H9 (cell line): ENCODE measurements around the gene SORBS1. TPM values are rescaled to one million over a fixed set of nuclear protein-coding genes. Genes with fewer than 3 reads are reported as not detected.

ENCODE experiments used
- DNase-seq: peaks from one replicate; pipeline ENCODE4 v3.0.0-alpha.2; 2017
- H2AFZ ChIP-seq: one replicate; pipeline ENCODE4 v1.6.1; 2013; ENCODE audit warnings: mild to moderate bottlenecking, low read length, control low read depth, moderate library complexity
- H2AK5ac ChIP-seq: 2 replicates; pipeline ENCODE4 v1.6.1; 2013; ENCODE audit warnings: low read length, control low read depth, mixed read lengths; ENCODE audit not compliant: insufficient read length
- H2BK120ac ChIP-seq: one replicate; pipeline ENCODE4 v1.6.1; 2013; ENCODE audit warnings: low read depth, mild to moderate bottlenecking, low read length, control low read depth, inconsistent platforms; ENCODE audit not compliant: poor library complexity, severe bottlenecking
- H2BK12ac ChIP-seq: 2 replicates; pipeline ENCODE4 v1.6.1; 2013; ENCODE audit warnings: low read length, control low read depth, mixed read lengths, low read depth; ENCODE audit not compliant: insufficient read length
- H2BK15ac ChIP-seq: 2 replicates; pipeline ENCODE4 v1.6.1; 2013; ENCODE audit warnings: low read depth, low read length, control low read depth
- H2BK20ac ChIP-seq: one replicate; pipeline ENCODE4 v1.6.1; 2013; ENCODE audit warnings: low read depth, mild to moderate bottlenecking, low read length, control low read depth, inconsistent platforms; ENCODE audit not compliant: poor library complexity, severe bottlenecking
- H2BK5ac ChIP-seq: 2 replicates; pipeline ENCODE4 v1.6.1; 2013; ENCODE audit warnings: low read length, control low read depth, mixed read lengths; ENCODE audit not compliant: insufficient read length
- H3K14ac ChIP-seq: 2 replicates; pipeline ENCODE4 v1.6.1; 2013; ENCODE audit warnings: low read length, control low read depth; ENCODE audit not compliant: insufficient read depth
- H3K18ac ChIP-seq: 2 replicates; pipeline ENCODE4 v1.6.1; 2013; ENCODE audit warnings: low read depth, mild to moderate bottlenecking, mixed read lengths, low read length, control low read depth; ENCODE audit not compliant: insufficient read length
- H3K23ac ChIP-seq: 2 replicates; pipeline ENCODE4 v1.6.1; 2013; ENCODE audit warnings: low read length, control low read depth, mixed read lengths, low read depth; ENCODE audit not compliant: insufficient read length
- H3K23me2 ChIP-seq: 2 replicates; pipeline ENCODE4 v1.6.1; 2013; ENCODE audit warnings: low read depth, mild to moderate bottlenecking, mixed read lengths, low read length, control low read depth; ENCODE audit not compliant: insufficient read length, poor library complexity, severe bottlenecking
- H3K27ac ChIP-seq: 2 replicates; pipeline ENCODE4 v1.5.1; 2013; ENCODE audit warnings: low read length, control low read depth, mixed read lengths, low read depth; ENCODE audit not compliant: insufficient read length
- H3K27me3 ChIP-seq: 2 replicates; pipeline ENCODE4 v1.6.1; 2013; ENCODE audit warnings: low read length, control low read depth, inconsistent platforms; ENCODE audit not compliant: insufficient read depth
- H3K4ac ChIP-seq: 2 replicates; pipeline ENCODE4 v1.6.1; 2013; ENCODE audit warnings: low read depth, mild to moderate bottlenecking, control low read depth, inconsistent platforms, low read length, moderate library complexity
- H3K4me1 ChIP-seq: 2 replicates; pipeline ENCODE4 v1.6.1; 2013; ENCODE audit warnings: low read length, control low read depth, inconsistent platforms; ENCODE audit not compliant: insufficient read depth
- H3K4me2 ChIP-seq: 2 replicates; pipeline ENCODE4 v1.6.1; 2013; ENCODE audit warnings: low read length, control low read depth, mixed read lengths; ENCODE audit not compliant: insufficient read length, insufficient read depth
- H3K56ac ChIP-seq: 2 replicates; pipeline ENCODE4 v1.6.1; 2013; ENCODE audit warnings: low read depth, mild to moderate bottlenecking, mixed read lengths, low read length, control low read depth; ENCODE audit not compliant: insufficient read length
- H3K79me1 ChIP-seq: 2 replicates; pipeline ENCODE4 v1.6.1; 2013; ENCODE audit warnings: low read depth, mild to moderate bottlenecking, moderate library complexity, low read length, control low read depth, inconsistent platforms; ENCODE audit not compliant: insufficient read depth, poor library complexity, severe bottlenecking
- H3K79me2 ChIP-seq: 2 replicates; pipeline ENCODE4 v1.6.1; 2013; ENCODE audit warnings: low read length, control low read depth, inconsistent platforms; ENCODE audit not compliant: insufficient read depth
- H3K9ac ChIP-seq: 2 replicates; pipeline ENCODE4 v1.6.1; 2013; ENCODE audit warnings: low read length, control low read depth, mixed read lengths; ENCODE audit not compliant: insufficient read length; ENCODE audit errors: extremely low read depth
- H3K9me3 ChIP-seq: one replicate; pipeline ENCODE4 v1.6.1; 2013; ENCODE audit warnings: low read depth, low read length, inconsistent platforms; ENCODE audit not compliant: control insufficient read depth
- H3T11ph ChIP-seq: one replicate; pipeline ENCODE4 v1.6.1; 2013; ENCODE audit warnings: mild to moderate bottlenecking, low read length, control low read depth, inconsistent platforms
- H4K20me1 ChIP-seq: one replicate; pipeline ENCODE4 v1.6.1; 2013; ENCODE audit not compliant: control insufficient read depth, insufficient read length, insufficient read depth
- H4K5ac ChIP-seq: 2 replicates; pipeline ENCODE4 v1.6.1; 2013; ENCODE audit warnings: low read depth, mild to moderate bottlenecking, mixed read lengths, low read length, control low read depth; ENCODE audit not compliant: insufficient read length
- H4K8ac ChIP-seq: replicated peaks from 2 replicates; pipeline ENCODE4 v1.6.1; 2013; ENCODE audit warnings: low read length, control low read depth, mixed read lengths, low read depth; ENCODE audit not compliant: insufficient read length
- H4K91ac ChIP-seq: 2 replicates; pipeline ENCODE4 v1.6.1; 2013; ENCODE audit warnings: low read depth, mild to moderate bottlenecking, moderate library complexity, mixed read lengths, low read length, control low read depth; ENCODE audit not compliant: insufficient read length
- H3K27ac Mint-ChIP-seq, 3 experiments: 2 replicates in 2 of 3; 3 replicates in 1 of 3; pipeline ENCODE4 v1.8.0; 2020 to 2021; ENCODE audit warnings: mixed read lengths in 3 of 3, mild to moderate bottlenecking in 1 of 3, moderate library complexity in 1 of 3
- H3K27me3 Mint-ChIP-seq: 2 replicates; pipeline ENCODE4 v1.8.0; 2021; ENCODE audit warnings: low read depth, mild to moderate bottlenecking, moderate library complexity, mixed read lengths
- H3K36me3 Mint-ChIP-seq, 3 experiments: 2 replicates in 2 of 3; 3 replicates in 1 of 3; pipeline ENCODE4 v1.8.0; 2020 to 2021; ENCODE audit warnings: low read depth in 3 of 3, mixed read lengths in 3 of 3; ENCODE audit not compliant: insufficient read depth in 1 of 3
- H3K4me1 Mint-ChIP-seq, 2 experiments: 2 replicates each; pipeline ENCODE4 v1.8.0; 2020; ENCODE audit warnings: mixed read lengths in 2 of 2
- H3K4me3 Mint-ChIP-seq, 2 experiments: 2 replicates in 1 of 2; 3 replicates in 1 of 2; pipeline ENCODE4 v1.8.0; 2020 to 2021; ENCODE audit warnings: mild to moderate bottlenecking in 2 of 2, mixed read lengths in 2 of 2, moderate library complexity in 1 of 2
- H3K9me3 Mint-ChIP-seq, 2 experiments: 2 replicates in 1 of 2; 3 replicates in 1 of 2; pipeline ENCODE4 v1.8.0; 2020; ENCODE audit warnings: mild to moderate bottlenecking in 2 of 2, mixed read lengths in 2 of 2, moderate library complexity in 1 of 2
- CTCF ChIP-seq: fragments of 200-600 bp; sonication (generic); conservative IDR thresholded peaks from 3 replicates; pipeline ENCODE4 v1.8.0; 2021; ENCODE audit warnings: antibody characterized with exemption, mild to moderate bottlenecking
- WGBS: extraction: QIAGEN DNeasy Blood & Tissue Kit; methylation state at CpG from one replicate; pipeline ENCODE4 v1.1.7; 2013; ENCODE audit warnings: missing lambda C conversion rate, low lambda C conversion rate, mixed read lengths; ENCODE audit not compliant: insufficient read length; ENCODE audit errors: extremely low coverage; 5-methylcytosine and 5-hydroxymethylcytosine counted together
- total RNA-seq: library from RNA; stranded (reverse); gene quantifications from 2 replicates; pipeline ENCODE4 v1.2.1, GENCODE V29; 2021

SORBS1 gene
- total RNA-seq, 1 experiment from 2014 or later: 24.3 TPM

- no peak overlapping the region for H3K27ac ChIP-seq
- peaks cover 36 to 47% of the 10 kb centered on the region in 2 experiments for H3K4me1 Mint-ChIP-seq
- H4K20me1 ChIP-seq: no peaks in the 10 kb centered on the region
Measured at GRCh38 chr10:95267251-95267650, 293.9 kb downstream of the SORBS1 start.

More at GRCh38 chr10:95267251-95267650, 293.9 kb downstream of the SORBS1 start:
- Histone ChIP-seq H3T11ph (no peak overlapping the region), H4K91ac (no peak overlapping the region), H3K18ac (no peak overlapping the region), H3K4me1 (peaks cover 13% of the 10 kb centered on the region), H3K27me3 (no peaks in the 10 kb centered on the region), H2BK120ac (no peak overlapping the region), H2AK5ac (no peak overlapping the region), H3K56ac (no peak overlapping the region), H3K4me2 (no peak overlapping the region), H4K8ac (no peak overlapping the region), H2BK20ac (peak overlapping the region; percentile 95), H3K23me2 (no peaks in the 10 kb centered on the region), H3K9me3 (no peaks in the 10 kb centered on the region), H3K9ac (no peak overlapping the region), H2BK5ac (no peak overlapping the region), H2BK12ac (no peak overlapping the region), H2AFZ (no peak overlapping the region), H4K5ac (no peak overlapping the region), H3K79me2 (no peaks in the 10 kb centered on the region), H3K4ac (no peak overlapping the region), H3K14ac (no peak overlapping the region), H3K23ac (no peak overlapping the region), H3K79me1 (no peaks in the 10 kb centered on the region), H2BK15ac (no peak overlapping the region)
- no CpG with 5 or more reads among the region's 3 CpGs for WGBS
- H3K9me3 Mint-ChIP-seq: no peaks in the 10 kb centered on the region
- peaks cover 4 to 56% (median 54%) of the 10 kb centered on the region in 3 experiments; a peak in 6 of 7 replicates for H3K36me3 Mint-ChIP-seq
- TF ChIP-seq CTCF: no peak
- no peaks in the 10 kb centered on the region for H3K27me3 Mint-ChIP-seq
- DNase-seq: no peak
- no peak overlapping the region for H3K4me3 Mint-ChIP-seq
- H3K27ac Mint-ChIP-seq: no peak overlapping the region
